MCF 10A (cell line): ENCODE results near the gene PLAGL1. TPM values are rescaled to one million over a fixed set of nuclear protein-coding genes. Genes with fewer than 3 reads are reported as not detected.

Source experiments
- total RNA-seq: library from RNA; stranded (reverse); gene quantifications from 2 replicates; pipeline ENCODE4 v1.2.3, GENCODE V29; 2022

PLAGL1 gene
- total RNA-seq, 1 experiment from 2014 or later: 52.1 TPM

Other genes starting within 250 kb of the PLAGL1 start
- 40.4 and 47.4 TPM in 2 replicates for gene LTV1, start 164.9 kb downstream of the PLAGL1 start, total RNA-seq
- not detected in 2 replicates for gene ZC2HC1B, start 143.8 kb downstream of the PLAGL1 start, total RNA-seq
- 211 and 298 TPM in 2 replicates for gene SF3B5, start 87.3 kb upstream of the PLAGL1 start, total RNA-seq
- gene STX11, start 142.3 kb upstream of the PLAGL1 start, total RNA-seq: 1.1 and 2.1 TPM in 2 replicates